Superior temporal gyrus (tissue), 1 donor: ENCODE measurements around the gene TP63.
"Not testable (repeated sequence)": the region's sequence is repeated elsewhere in the genome, so short reads cannot be mapped to it uniquely, and the experiment has no call there.

Experiments used
- DNase-seq: peaks from one replicate; pipeline ENCODE4 v3.0.0-alpha.2; 2016; ENCODE audit errors: extremely low spot score

The TP63 gene

DNA sequence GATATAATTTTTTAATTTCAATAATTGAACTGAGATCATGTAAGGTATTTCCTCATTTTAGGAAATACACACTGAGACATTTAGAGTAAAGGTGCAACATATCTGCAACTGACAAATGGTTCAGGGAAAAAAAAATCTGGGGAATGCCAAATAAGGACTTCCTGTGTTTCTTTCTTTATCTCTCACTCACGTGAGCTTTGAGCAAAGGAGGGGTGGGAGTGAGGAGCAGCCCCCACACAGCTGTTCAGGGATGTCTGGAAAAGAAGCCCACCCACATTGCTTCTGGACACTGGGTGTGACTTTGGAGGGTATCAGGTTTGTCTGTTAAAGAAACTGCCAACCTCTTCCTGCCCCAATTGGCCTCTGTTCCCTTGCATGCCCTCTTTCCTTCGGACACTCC, 5.6 kb upstream of the TP63 start:
- no peak for DNase-seq

DNA sequence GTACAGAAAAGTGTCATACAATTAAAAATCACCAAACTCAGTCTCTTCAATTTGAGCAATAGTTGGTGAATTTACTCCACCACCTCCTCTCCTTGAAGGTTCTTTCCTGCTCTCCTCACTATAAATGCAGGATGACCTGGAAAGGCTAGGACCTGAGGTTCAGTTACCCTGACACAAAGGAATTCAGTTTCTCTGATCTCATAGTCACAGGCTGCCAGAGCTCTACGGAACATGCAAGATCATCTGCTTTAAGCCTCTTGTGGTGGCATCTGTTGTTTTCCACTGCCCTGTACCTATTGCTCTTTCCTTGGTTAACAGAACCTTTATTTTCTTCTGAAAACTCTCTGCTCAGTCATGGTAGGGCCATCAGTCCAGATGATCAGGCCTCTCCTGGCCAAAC, 4.9 kb upstream of the TP63 start:
- DNase-seq: no peak

DNA sequence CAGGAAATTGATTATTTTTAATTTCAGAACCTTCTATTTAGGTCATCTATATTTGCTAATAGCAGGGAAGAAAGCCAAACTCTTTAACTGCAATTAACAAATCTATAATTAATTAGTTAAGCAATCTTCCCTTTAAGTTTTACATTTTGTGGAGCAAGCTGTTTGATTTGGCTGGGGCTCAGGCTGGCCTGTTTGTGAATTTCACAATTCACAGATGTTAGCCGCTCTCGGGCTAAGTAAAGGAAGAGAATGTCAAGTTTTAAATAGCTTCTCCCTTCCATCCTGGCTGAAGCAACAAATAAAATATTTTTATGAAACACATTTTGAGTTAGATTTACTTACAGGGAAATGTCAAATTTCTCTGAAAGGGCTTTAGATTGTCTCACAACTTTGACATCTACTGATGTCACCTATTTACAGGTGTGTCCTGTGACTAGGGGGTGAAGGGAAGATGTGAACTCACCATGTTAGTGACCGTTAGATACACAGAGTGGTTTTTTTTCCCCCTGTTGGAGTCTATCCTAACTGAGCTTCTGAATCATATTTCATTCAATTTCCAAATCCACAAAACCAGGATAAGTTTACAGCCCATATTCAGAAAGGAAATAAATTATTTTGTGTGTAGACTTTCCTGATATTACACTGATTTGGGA, 1.3 kb upstream of the TP63 start:
- DNase-seq: no peak

DNA sequence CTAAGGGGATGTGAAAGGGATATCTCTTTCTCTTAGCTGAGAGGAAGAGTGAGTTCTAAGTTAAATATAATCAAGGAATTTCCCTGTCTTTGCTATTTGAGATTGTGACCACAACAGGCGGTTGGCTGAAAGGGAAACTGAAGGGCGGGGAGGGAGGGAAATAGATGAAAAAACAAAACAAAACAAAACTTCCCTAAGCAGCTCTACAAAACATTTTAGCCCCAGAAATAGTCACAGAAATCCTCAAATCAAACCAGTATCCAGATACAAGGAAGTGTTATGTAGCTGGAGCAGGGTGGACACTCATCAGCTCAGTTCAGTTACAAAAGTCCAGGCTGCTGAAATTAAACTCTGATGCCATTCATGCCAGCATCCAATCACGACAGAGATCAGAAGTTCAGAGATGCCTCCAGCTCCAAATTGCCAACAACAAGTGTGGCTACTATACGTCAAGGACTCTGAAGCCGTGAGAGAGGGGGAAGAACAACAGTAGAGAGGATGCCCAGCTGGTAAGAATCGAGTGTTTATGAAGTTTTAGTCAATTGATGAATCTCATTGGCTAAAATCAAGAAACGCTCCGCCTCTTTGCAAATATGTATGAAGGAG, 319 bp upstream of the TP63 start:
- no peak for DNase-seq

DNA sequence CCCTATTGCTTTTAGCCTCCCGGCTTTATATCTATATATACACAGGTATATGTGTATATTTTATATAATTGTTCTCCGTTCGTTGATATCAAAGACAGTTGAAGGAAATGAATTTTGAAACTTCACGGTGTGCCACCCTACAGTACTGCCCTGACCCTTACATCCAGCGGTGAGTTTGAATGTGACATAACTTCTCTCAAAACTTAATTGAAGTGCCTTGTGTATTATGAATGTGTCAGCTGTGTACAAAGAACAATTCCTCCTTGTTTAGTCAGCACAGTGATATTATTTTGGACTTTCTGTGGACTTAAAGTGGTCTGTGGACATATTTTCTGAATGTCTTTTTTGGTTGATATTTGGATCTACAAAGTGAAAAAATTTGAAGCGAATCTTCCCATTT, 220 bp downstream of the TP63 start:
- DNase-seq: no peak

DNA sequence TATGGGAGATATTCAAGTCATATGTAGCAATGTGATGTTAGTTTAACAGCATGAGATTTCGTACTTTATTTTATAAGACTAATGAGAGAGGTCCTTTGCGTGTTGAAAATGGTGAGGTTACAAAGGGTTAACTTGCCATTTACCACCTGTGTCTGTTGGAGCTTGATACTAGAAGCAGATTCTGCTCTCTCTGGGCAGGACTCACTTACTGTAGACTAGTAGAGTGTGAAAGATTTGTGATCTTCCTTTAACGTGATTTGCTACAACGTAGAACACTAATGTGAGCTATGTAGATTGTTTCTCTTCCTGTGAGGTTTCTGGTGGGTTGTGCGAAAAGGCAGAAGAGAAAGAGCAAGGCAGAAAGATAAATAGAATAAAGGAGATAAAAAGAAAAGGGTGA, 1.1 kb downstream of the TP63 start:
- DNase-seq: no peak

DNA sequence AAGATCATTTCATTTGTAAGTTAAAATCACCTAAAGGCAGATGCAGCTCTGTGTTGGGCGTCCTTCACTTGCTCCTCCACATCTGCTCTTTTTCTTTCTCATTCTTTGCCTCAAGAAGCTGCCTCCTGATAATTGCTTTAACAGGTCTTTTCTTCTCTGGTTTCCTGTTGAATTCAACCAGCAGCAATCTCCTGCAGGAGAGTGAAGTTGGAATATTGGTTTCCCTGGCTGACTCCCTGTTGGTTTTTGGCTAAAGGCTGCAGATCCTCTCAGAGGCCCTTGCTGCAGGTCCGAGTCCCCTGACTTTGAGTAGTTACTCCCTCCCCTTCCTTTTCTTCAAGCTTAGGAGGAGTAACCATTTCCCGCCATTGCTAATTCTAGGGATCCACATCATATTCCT, 4.2 kb downstream of the TP63 start:
- no peak for DNase-seq

DNA sequence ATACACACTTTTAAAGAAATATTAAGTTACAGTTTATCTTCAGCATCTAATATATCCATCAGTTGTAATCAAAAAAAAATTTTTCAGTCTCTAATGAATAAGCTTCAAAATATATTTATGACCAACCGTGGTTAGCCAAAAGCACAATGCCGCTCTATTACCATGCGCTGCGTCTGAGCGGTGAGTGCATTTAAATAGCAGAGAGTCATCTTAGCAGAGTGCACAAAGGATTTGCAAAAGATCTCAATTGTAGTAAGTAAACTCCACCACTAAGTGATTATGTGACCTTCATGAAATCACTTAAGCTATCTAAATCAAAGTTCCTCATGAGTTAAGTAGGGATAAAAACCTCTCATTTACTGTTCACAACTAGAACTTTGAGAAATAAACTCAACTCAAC, 4.9 kb downstream of the TP63 start:
- no peak for DNase-seq

DNA sequence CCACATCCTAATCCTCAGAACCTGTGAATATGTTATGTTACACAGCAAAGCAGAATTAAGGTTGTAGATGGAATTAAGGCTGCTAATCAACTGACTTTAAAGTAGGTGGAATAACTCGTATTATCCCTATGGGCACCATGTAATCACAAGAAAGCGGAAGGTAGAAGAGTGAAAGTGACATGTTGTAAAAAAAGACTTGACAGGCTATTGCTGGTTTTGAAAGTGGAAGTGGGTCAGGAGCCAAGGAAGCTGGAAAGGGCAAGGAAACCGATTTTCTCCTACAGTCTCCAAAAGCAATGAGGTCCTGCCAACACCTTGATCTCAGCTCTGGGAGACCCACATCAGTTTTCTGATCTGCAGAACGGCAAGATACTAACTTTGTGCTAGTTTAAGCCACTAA, 6.6 kb downstream of the TP63 start:
- DNase-seq: no peak

DNA sequence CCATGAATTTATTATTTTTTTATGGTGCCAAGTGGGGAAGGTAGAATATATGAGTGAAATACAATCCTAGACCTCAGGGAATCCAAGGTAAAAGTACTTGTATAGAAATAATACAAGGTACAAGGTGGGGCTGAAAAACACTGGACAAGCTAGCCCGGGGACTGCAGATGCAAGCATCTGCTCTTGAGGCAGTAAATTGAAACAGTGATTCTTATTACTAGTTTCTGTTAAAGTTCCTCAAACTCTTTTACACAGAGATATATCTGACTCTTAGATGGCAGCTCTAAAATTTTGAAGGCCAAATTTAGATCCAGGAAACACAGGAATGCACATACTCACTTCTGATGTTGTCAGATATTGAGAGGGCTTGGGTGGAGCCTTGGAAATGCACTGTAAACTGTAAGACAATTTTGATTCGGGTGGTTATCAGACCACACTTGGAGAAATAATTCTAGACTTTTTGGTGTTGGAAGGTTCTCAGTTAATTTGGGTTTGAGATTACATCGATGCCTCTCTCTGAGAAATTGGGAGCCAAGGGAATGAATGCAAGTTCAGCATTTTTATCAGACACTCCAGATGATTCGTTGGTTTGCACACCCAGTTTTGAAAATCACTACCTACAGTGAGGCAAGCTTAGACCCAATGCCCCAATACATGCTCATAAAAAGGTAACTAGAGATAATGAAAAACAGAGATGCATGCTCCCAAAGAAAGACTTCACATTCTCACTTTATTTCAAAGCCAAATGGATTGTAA, 7.3 kb downstream of the TP63 start:
- DNase-seq: no peak

DNA sequence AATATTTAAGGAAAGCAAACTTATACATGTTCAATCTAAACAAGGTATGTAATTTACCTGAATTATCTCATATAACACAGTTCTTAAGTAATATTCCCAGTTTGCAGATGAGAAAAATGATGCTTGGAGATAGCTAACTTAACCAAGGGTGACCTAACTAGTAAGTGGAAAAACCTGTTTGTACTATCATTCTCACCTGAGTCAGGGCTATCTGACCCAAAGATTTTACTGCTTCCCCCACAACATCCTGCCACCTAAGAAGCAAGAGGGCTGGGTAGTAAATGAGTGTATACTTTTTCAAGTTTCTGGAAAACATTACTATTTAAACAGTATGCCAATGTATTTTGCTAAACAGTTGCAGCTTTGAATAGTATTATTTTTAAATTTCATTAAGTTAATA, 10.6 kb downstream of the TP63 start:
- no peak for DNase-seq

DNA sequence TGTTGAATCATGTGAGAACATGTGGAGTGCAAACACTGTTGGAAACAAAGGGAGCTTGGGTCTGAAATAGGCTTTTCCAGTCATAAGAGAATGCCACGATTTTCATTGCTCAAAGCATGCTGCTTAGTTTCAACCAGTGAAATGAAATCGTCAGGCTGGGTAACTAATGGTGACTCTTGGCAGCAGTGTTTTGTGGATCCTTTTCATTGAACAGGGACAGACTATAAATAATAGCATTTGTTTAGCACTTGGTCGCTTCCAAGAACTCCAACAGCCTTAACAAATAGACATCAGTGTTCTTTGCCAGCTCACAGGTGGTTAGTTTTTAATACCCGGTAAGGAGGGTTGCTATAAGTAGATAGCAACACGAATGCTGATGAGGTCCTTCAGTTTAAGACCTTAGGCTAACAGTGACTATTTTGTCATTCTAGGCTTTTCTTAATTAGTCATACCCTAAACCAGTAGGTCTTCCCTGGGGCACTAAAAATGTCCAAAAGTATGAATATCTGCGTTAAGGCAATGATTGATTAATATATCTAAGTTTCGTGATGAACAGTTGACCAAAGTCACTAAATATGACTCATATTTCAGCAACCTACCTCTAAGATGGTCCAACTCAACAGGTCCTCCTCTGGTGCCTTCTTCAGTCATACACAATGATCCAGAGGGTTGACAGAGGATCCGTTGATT, 15.8 kb downstream of the TP63 start:
- no peak for DNase-seq

DNA sequence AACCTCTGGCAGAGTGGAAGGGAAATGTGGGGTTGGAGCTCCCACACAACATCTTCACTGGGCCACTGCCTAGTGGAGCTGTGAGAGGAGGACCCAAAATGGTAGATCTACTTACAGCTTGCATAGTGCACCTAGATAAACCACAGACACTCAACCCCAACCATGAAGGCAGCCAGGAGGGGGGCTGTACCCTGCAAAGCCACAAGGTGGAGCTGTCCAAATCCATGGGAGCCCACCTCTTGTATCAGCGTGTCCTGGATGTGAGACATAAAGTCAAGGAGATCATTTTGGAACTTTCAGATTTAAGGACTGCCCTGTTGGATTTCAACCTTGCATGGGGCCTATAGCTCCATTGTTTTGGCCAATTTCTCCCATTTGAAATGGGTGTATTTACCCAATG, 20.9 kb downstream of the TP63 start:
- no peak for DNase-seq

DNA sequence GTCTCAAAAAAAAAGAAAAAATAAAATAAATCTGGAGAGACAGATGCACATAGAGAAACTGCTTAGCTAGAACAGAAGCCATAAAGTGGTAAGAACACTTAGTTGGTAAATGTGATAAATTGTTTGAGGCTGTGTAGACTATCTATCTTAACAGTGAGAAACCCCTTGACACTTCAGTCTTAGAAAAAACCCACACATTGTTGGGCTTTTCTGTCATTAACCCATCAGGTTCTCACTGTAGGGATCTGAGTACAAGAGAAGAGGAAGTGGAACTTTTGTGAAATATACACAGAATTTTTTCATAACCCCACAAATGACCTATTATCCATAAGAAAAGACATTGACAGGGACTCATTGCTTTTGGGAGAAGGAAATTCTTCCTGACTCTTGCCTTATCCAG, 24.4 kb downstream of the TP63 start:
- DNase-seq: no peak

DNA sequence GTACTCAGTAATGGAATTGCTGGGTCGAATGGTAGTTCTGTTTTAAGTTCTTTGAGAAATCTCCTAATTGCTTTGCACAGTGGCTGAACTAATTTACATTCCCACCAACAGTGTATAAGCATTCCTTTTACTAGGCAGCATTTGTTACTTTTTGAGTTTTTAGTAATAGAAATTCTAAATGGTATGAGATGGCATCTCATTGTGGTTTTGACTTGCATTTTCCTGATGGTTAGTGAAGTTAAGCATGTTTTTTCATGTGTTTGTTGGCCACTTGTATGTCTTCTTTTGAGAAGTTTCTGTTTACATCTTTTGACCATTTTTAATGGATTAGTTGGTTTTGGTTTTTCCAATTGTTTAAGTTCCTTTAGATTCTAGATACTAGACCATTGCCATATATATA, 28.4 kb downstream of the TP63 start:
- DNase-seq: no peak

DNA sequence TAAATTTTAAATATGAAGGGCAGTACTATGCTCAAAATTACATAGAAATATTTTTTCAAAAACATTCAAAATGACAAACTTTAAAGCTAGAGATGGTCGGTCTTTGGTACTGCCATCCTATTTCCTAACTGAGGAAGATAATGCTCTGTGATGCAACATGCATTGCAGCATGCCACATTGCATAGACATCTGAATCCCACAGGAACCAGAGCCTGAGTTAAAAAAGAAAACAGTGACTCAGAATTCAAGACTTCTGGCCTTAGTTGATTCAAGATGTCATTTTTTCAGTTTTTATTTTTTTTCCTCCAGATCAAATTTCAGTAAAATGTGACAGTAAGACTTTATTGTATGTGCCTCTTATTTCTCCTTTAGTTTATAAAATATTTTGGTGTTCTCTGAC, 33.1 kb downstream of the TP63 start:
- no peak for DNase-seq

DNA sequence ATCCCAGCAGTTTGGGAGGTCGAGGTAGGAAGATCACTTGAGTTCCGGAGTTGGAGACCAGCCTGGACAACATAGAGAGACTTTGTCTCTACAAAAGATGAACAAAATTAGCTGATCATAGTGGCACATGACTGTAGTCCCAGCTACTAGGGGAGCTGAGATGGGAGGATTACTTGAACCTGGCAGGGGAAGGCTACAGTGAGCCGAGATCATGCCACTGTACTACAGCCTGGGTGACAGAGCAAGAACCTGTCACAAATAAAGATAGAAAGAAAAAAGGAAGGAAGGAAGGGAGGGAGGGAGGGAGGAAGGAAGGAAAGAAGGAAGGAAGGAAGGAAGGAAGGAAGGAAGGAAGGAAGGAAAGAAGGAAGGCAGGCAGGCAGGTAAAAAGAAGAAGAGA, 41.2 kb downstream of the TP63 start:
- DNase-seq: not testable (repeated sequence)

DNA sequence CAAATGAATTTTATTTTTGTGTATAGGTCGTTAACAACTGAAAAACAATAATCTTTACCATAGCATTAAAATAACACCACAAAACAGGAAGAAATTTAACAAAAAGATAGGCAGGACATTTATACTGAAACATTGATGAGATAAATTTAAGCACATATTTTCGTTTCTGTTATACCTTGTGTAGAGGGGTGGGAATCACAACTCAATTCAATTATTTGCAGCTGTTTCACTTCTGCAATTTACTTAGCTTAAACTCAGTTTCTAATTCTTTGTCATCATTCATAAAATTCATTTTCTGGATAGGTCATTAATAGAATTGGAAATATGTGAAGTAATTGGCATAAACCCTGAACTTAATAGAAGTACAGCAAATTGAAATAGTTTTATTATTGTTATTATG, 42.3 kb downstream of the TP63 start:
- DNase-seq: no peak

DNA sequence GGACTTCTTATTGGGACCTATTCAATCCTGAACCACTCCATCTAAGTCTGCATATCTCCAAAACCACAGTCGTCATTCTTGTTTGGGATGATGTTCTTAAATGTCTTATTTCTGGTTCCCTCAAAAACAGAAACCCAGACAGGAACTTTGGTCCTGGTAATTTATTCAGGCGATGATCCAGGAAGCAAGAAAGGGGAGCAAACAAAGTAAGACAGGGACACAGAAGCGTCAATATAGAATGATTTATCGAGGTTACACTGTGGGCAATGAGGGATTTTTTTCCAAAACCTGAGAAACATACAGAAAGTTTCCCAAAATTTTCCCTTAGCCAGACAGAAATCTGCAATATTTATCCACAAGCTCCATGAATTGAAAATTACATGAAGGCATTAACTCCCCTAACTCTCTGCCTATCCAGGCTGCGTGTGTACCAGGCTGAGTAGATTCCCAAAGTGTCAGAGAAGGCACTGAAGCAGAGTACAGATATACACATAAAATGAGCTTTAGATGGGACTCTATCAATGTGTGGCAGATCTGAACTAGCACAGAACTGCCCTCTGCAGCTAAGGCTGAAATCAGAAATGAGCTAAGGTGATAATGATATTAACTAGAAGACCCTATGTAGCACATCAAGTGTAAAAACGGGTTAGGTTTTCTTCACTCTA, 43.2 kb downstream of the TP63 start:
- no peak for DNase-seq

DNA sequence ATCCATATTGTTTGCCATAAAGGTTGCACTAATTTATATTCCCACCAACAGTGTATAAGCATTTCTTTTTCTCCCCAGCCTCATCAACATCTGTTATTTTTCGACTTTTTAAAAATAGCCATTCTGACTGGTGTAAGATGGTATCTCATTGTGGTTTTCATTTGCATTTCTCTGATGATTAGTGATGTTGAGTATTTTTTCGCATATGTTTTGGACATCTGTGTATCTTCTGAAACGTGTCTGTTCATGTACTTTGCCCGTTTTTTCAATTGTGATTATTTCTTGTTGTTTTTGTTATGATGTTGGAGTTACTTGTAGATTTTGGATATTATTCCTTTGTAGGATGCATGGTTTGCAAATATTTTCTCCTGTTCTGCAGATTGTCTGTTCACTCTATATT, 46.5 kb downstream of the TP63 start:
- DNase-seq: no peak

DNA sequence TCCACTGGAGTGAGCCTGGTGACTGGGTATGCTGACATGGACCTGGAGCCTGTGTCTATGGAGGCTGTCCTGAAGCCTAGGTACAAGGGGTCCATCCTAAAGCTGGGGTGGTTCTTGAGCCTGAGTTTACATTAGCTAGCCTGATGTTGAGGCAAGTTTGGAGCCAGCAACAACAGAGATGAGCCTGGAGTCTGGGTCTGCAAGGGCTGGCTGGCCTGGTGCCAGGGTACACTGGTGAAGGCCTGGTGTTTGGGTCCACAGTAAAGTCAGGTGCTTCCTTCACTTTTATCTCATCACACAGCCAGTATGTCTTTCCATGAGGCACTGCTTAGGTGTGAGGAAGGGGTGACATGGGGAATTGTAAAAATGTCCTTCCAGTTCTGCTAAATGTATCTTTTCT, 49.5 kb downstream of the TP63 start:
- DNase-seq: no peak

DNA sequence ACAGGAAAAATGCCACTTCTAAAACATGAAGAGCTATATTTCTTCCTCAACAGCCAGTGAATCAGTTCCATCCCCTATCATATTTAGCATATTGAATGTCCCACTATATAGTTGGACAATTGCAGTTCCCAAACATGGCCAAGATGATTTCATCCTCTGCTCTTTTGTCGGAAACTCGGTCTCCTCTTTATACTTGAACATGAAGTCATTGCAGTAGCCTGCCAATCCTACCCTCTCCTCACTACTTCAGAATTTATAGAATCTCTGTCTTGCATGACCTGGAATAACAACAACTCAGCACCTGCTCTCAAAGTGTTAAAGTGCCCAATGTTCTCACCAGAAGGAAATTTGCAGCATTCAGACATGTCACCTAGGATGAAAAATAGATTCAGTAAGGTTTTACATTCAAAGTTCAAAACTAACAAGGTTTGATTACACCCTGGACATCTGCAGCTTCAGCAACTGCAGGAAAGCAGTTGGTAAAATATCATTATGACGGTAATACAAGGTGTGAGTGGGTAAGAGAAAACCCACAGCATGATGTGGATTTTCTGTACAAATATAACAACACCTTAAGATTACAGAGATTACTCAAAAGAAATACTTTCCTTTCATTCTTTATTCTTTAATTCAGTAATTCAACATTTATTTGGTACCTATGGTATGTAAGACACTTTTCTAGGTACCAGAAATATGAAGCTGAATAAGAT, 52.5 kb downstream of the TP63 start:
- no peak for DNase-seq
